Right renal pelvis (tissue), 4 donors: ENCODE results near the gene SLC24A4. TPM values are rescaled to one million over a fixed set of nuclear protein-coding genes. Genes with fewer than 3 reads are reported as not detected.

Experiments used
- DNase-seq, 4 donors: peaks; one replicate each; pipeline ENCODE4 v3.0.0-alpha.2; 2013; ENCODE audit warnings: low read depth in 4 of 4, low spot score in 3 of 4, missing footprints in 1 of 4
- polyA plus RNA-seq, 4 donors: library from polyadenylated mRNA; unstranded; fragments of 120-200 nt; gene quantifications; one replicate each; pipeline ENCODE4 v1.2.1, GENCODE V29; 2013; ENCODE audit not compliant: insufficient read length in 4 of 4

SLC24A4 gene
- polyA plus RNA-seq, 4 donors: 0.14 to 0.37 (median 0.15) TPM

- no peak for DNase-seq
Observed at GRCh38 chr14:92492258-92492657, 169.3 kb downstream of the SLC24A4 start.

GRCh38 chr14:92493024-92493423 lies 170.1 kb downstream of the SLC24A4 start:
- no peak for DNase-seq

- DNase-seq: no peak
Observed at GRCh38 chr14:92493492-92493891, 170.5 kb downstream of the SLC24A4 start.

- no peak for DNase-seq
Observed at GRCh38 chr14:92494512-92494911, 171.5 kb downstream of the SLC24A4 start.

- DNase-seq: no peak
Observed at GRCh38 chr14:92495027-92495426, 172.1 kb downstream of the SLC24A4 start.

- DNase-seq: no peak
Observed at GRCh38 chr14:92496191-92496857, 173.4 kb downstream of the SLC24A4 start.

GRCh38 chr14:92497391-92497790 lies 174.4 kb downstream of the SLC24A4 start:
- DNase-seq: no peak

GRCh38 chr14:92499234-92499633 lies 176.3 kb downstream of the SLC24A4 start:
- DNase-seq: no peak

GRCh38 chr14:92500491-92500941 lies 177.6 kb downstream of the SLC24A4 start:
- no peak for DNase-seq

- DNase-seq: no peak
Observed at GRCh38 chr14:92501891-92502351, 179.0 kb downstream of the SLC24A4 start.

- DNase-seq: no peak
Observed at GRCh38 chr14:92502541-92503286, 179.7 kb downstream of the SLC24A4 start.

GRCh38 chr14:92503756-92504491 lies 181.0 kb downstream of the SLC24A4 start:
- DNase-seq: no peak

- no peak for DNase-seq
Observed at GRCh38 chr14:92505826-92506225, 182.9 kb downstream of the SLC24A4 start.

GRCh38 chr14:92506231-92506630 lies 183.3 kb downstream of the SLC24A4 start:
- DNase-seq: no peak

- DNase-seq: no peak
Observed at GRCh38 chr14:92507174-92507768, 184.3 kb downstream of the SLC24A4 start.

GRCh38 chr14:92510972-92511371 lies 188.0 kb downstream of the SLC24A4 start:
- DNase-seq: no peak

- DNase-seq: no peak
Observed at GRCh38 chr14:92511453-92512238, 188.7 kb downstream of the SLC24A4 start.

- DNase-seq: no peak
Observed at GRCh38 chr14:92512807-92513203, 189.8 kb downstream of the SLC24A4 start.

GRCh38 chr14:92513204-92513965 lies 190.4 kb downstream of the SLC24A4 start, which contains the start of gene RIN3:
RIN3 (plus strand) TSS chr14:92513781; CDS start chr14:92513933, 152 bp downstream.
- DNase-seq: peak in 2 of 4 donors; percentile 20 to 41
